Calu3 (cell line): ENCODE results near the gene CYCS. TPM values are rescaled to one million over a fixed set of nuclear protein-coding genes. Genes with fewer than 3 reads are reported as not detected.

ENCODE experiments used
- Bru-seq: library from RNA; stranded (reverse); fragments of 400-500 nt; gene quantifications from one replicate; lab custom pipeline; 2021; lab: Mats Ljungman, UMichigan
- BruChase-seq, 2 experiments: library from RNA; stranded (reverse); fragments of 400-500 nt; gene quantifications; one replicate each; lab custom pipeline; 2021; lab: Mats Ljungman, UMichigan
- BruUV-seq: library from RNA; stranded (reverse); fragments of 400-500 nt; replicated peaks from 2 replicates; lab custom pipeline; 2021; lab: Mats Ljungman, UMichigan
- CTCF ChIA-PET: fragments of 300-600 bp; sonication (Branson Sonifier 250); formaldehyde crosslinking; loops from one replicate; lab custom pipeline; 2022; ENCODE audit warnings: antibody characterized with exemption; lab: Charles Lee
- DNase-seq: peaks from one replicate; pipeline ENCODE4 v3.0.0; 2022
- H3K27ac Mint-ChIP-seq: one replicate; pipeline ENCODE4 v1.8.0; 2022; ENCODE audit warnings: mixed read lengths; ENCODE audit not compliant: unreplicated experiment
- H3K27me3 Mint-ChIP-seq: one replicate; pipeline ENCODE4 v1.8.0; 2022; ENCODE audit warnings: mixed read lengths; ENCODE audit not compliant: unreplicated experiment
- H3K36me3 Mint-ChIP-seq: one replicate; pipeline ENCODE4 v1.8.0; 2022; ENCODE audit warnings: mild to moderate bottlenecking, moderate library complexity, mixed read lengths; ENCODE audit not compliant: insufficient read depth, unreplicated experiment
- H3K4me1 Mint-ChIP-seq: one replicate; pipeline ENCODE4 v1.8.0; 2022; ENCODE audit warnings: mild to moderate bottlenecking, low read depth, mixed read lengths; ENCODE audit not compliant: unreplicated experiment
- H3K4me3 Mint-ChIP-seq: one replicate; pipeline ENCODE4 v1.8.0; 2022; ENCODE audit warnings: mild to moderate bottlenecking, low read depth, moderate library complexity, mixed read lengths; ENCODE audit not compliant: unreplicated experiment
- H3K9me3 Mint-ChIP-seq: one replicate; pipeline ENCODE4 v1.8.0; 2022; ENCODE audit warnings: low read depth, mixed read lengths; ENCODE audit not compliant: unreplicated experiment
- intact Hi-C: fragments of 100-400 bp; cut with micrococcal nuclease; formaldehyde crosslinking; loops from one replicate; pipeline ENCODE4 v1.10.0; 2022; ENCODE audit not compliant: unreplicated experiment
- long read RNA-seq: library from polyadenylated mRNA; stranded (forward); transcript quantifications from one replicate; pipeline ENCODE4 v2.0.0, GENCODE V29; 2022
- total RNA-seq: library from RNA; stranded (reverse); gene quantifications from 2 replicates; pipeline ENCODE4 v1.2.3, GENCODE V29; 2022
- TF ChIP-seq, protein P1 (sequence below): fragments of 200-600 bp; IDR thresholded peaks from one replicate; pipeline ENCODE4 v1.8.0; 2022; ENCODE audit warnings: antibody characterized with exemption; ENCODE audit not compliant: unreplicated experiment

The CYCS gene
- total RNA-seq (258 and 276 TPM in 2 replicates), Bru-seq, nascent RNA (percentile 99 among the genes with signal in this experiment), BruChase-seq, experiment 1, labeled RNA remaining after a 6-hour chase (percentile 100 among the genes with signal in this experiment), BruChase-seq, experiment 2, labeled RNA remaining after a 2-hour chase (percentile 100 among the genes with signal in this experiment)
- long read RNA-seq, full-length matches to known transcripts = 592 of 614 reads
- long read RNA-seq, partial matches to known transcripts = 13 of 614 reads
- long read RNA-seq, other reads (novel, unspliced or antisense) = 9 of 614 reads

GRCh38 chr7:25125137-25125946 is at the start of gene CYCS:
CYCS (minus strand) TSS chr7:25125260; CDS start chr7:25124119, 1,141 bp downstream.
- H3K27ac Mint-ChIP-seq = peak within 1 kb of the TSS; percentile 98
- CTCF ChIA-PET = interaction anchor here (0.5 to 1.6 kb wide), 15 partner anchors 9 to 1886 kb away, joined by 3 to 9 read pairs (median 4); a partner anchor contains a TSS
- H3K4me3 Mint-ChIP-seq = peak within 1 kb of the TSS; percentile 87
- H3K4me1 Mint-ChIP-seq = peaks cover 7% of the 10 kb centered on the region
- peaks cover 23% of the 10 kb centered on the region for H3K27me3 Mint-ChIP-seq
- peak; percentile 100 for DNase-seq
- H3K9me3 Mint-ChIP-seq = no peaks in the 10 kb centered on the region
- TF ChIP-seq, protein P1, sequence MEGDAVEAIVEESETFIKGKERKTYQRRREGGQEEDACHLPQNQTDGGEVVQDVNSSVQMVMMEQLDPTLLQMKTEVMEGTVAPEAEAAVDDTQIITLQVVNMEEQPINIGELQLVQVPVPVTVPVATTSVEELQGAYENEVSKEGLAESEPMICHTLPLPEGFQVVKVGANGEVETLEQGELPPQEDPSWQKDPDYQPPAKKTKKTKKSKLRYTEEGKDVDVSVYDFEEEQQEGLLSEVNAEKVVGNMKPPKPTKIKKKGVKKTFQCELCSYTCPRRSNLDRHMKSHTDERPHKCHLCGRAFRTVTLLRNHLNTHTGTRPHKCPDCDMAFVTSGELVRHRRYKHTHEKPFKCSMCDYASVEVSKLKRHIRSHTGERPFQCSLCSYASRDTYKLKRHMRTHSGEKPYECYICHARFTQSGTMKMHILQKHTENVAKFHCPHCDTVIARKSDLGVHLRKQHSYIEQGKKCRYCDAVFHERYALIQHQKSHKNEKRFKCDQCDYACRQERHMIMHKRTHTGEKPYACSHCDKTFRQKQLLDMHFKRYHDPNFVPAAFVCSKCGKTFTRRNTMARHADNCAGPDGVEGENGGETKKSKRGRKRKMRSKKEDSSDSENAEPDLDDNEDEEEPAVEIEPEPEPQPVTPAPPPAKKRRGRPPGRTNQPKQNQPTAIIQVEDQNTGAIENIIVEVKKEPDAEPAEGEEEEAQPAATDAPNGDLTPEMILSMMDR = no peak
- peaks cover 52% of the 10 kb centered on the region for H3K36me3 Mint-ChIP-seq
- intact Hi-C loops = loop anchor here (1.0 kb wide), 1 partner anchor 35 kb away; no protein-coding TSS in a partner anchor
- BruUV-seq = TSS peak; percentile 99

GRCh38 chr7:25173184-25173583 is 48.1 kb upstream of the CYCS start:
- Mint-ChIP-seq H3K4me1 (peaks cover 23% of the 10 kb centered on the region), H3K27ac (no peak overlapping the region), H3K36me3 (no peaks in the 10 kb centered on the region), H3K27me3 (no peaks in the 10 kb centered on the region), H3K9me3 (no peaks in the 10 kb centered on the region), H3K4me3 (no peak overlapping the region)
- TF ChIP-seq, protein P1 = no peak
- intact Hi-C loops = no loop called here
- BruUV-seq = no TSS peak
- CTCF ChIA-PET = no interaction called here
- DNase-seq = no peak

DNA sequence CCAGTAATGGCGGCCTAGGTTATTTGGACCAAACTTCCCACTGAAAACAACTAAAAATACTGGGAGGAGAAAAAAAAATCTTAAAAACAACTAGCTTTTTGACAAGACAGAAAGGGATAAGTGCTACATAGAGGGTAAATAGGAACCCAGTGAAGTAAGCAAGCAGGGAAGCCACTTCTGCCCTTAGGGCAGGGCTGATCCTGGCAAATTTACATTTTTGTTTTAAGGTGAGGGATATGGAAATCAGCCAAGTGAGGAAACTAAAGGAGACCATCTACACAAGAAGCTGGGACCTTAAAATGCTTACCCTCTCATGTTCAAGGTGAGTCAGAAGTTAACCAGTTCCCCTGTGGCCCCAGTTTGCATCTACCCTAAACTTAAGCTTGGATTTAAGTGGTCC is 46.5 kb upstream of the CYCS start:
- H3K27me3 Mint-ChIP-seq = no peaks in the 10 kb centered on the region
- DNase-seq = no peak
- CTCF ChIA-PET = interaction anchor here (0.7 to 1.9 kb wide), 3 partner anchors 25 to 78 kb away, joined by 3 to 4 read pairs (median 3); no protein-coding TSS in a partner anchor
- H3K4me3 Mint-ChIP-seq = no peak overlapping the region
- TF ChIP-seq, protein P1 = no peak
- no peaks in the 10 kb centered on the region for H3K9me3 Mint-ChIP-seq
- no peak overlapping the region for H3K27ac Mint-ChIP-seq
- BruUV-seq = no TSS peak
- H3K4me1 Mint-ChIP-seq = peaks cover 39% of the 10 kb centered on the region
- no peaks in the 10 kb centered on the region for H3K36me3 Mint-ChIP-seq
- intact Hi-C loops = no loop called here

DNA sequence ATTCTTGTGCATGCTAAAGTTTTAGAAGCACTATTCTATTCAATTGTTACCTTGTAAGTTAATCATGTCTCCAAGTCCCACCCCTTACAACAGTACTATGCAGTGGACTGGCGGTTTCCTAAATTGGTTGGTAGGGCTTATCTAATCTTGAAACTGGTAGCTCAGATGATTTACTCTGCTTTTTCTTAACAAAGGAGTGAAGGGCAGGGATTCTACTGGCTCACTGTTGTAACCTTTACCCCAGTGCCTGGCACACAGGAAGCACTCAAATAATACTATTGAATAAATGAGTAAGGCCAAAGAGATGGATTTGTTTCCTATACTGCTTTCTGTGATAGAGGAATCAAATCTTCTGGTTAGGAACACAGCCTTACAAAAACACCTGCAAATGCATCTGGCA is 46.0 kb upstream of the CYCS start:
- no peaks in the 10 kb centered on the region for H3K9me3 Mint-ChIP-seq
- intact Hi-C loops = no loop called here
- DNase-seq = no peak
- no peak overlapping the region for H3K4me3 Mint-ChIP-seq
- TF ChIP-seq, protein P1 = no peak
- H3K4me1 Mint-ChIP-seq = peaks cover 39% of the 10 kb centered on the region
- no peak overlapping the region for H3K27ac Mint-ChIP-seq
- no peaks in the 10 kb centered on the region for H3K27me3 Mint-ChIP-seq
- CTCF ChIA-PET = interaction anchor here (0.7 to 1.9 kb wide), 3 partner anchors 25 to 78 kb away, joined by 3 to 4 read pairs (median 3); no protein-coding TSS in a partner anchor
- no TSS peak for BruUV-seq
- no peaks in the 10 kb centered on the region for H3K36me3 Mint-ChIP-seq
